NT2/D1 (cell line): Measurements from ENCODE around the gene MED13.

Experiments used
- SUZ12 ChIP-seq: IDR thresholded peaks from 2 replicates; pipeline ENCODE4 v1.6.1; 2011; ENCODE audit not compliant: insufficient read length, insufficient read depth; ENCODE audit errors: extremely low read depth
- YY1 ChIP-seq: IDR thresholded peaks from 2 replicates; pipeline ENCODE4 v1.6.1; 2011; ENCODE audit not compliant: insufficient read length, insufficient read depth
- ZNF274 ChIP-seq: IDR thresholded peaks from 2 replicates; pipeline ENCODE4 v1.6.1; 2011; ENCODE audit warnings: mild to moderate bottlenecking, low read depth, low read length

DNA sequence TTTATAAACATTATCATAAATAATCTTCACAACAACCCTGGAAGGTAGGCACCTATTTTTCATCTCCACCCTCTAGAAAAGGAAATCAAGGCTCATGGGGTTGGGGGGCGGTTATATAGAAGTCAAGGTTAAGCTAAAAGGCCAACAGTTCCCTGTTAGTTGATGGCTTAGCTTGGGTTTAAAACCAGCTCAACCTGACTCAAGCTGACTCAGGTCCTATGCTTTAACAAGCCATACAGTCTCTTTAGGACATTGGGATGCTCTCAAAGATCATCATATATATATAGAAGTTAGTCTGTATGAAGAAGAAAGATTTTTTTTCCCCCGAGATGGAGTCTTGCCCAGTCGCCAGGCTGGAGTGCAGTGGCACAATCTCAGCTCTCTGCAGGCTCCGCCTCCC is 44.8 kb upstream of the MED13 start:
- TF ChIP-seq SUZ12, result no peak
- no peak for TF ChIP-seq YY1
- no peak for TF ChIP-seq ZNF274
